Stimulated activated CD4-positive, alpha-beta T cell treated with anti-CD3 and anti-CD28 coated beads, Interleukin-12 subunit alpha, Interleukin-12 subunit beta, amount 100 ng/mL, for 48 hours (primary cell): ENCODE data around the gene ZNF500.
"Not testable (repeated sequence)": the region's sequence is repeated elsewhere in the genome, so short reads cannot be mapped to it uniquely, and the experiment has no call there.

Source experiments
- DNase-seq, 3 donors: peaks; one replicate each; pipeline ENCODE4 v3.0.0-alpha.2; 2020; ENCODE audit warnings: low read depth in 2 of 3, low spot score in 1 of 3

ZNF500 gene

DNA sequence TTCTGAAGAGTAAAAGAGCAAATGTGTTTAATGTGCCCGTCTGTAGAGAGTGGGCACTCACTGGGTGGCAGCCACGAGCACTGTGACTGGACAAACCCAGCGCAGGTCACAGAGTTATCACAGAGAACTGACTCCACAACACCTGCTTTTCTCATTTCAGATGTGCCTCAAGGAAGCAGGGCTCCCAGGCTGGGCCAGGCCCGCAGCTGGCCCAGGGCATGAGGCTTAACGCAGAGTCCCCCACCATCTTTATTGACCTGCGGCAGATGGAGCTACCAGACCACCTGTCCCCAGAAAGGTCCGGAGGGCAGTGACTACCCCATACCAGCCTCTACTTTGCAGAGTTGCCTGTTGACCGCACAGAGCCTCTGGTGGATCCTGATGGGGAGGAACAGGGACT is 20.7 kb downstream of the ZNF500 start:
- no peak for DNase-seq

DNA sequence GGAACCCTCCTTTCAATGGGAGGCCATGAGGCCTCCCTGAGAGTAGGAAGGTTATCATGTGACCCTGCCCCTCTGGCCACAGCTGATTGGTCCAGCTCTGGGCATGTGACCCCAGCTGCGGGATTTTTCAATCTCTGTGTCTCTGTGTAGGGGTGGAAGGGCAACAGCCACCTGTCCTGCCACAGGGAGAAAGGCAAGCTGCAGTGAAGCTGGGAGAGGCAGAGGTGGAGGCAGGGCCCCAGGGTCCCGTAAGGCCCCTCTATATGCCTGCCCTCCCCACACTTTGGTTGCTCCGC is 21.7 kb downstream of the ZNF500 start:
- no peak for DNase-seq

DNA sequence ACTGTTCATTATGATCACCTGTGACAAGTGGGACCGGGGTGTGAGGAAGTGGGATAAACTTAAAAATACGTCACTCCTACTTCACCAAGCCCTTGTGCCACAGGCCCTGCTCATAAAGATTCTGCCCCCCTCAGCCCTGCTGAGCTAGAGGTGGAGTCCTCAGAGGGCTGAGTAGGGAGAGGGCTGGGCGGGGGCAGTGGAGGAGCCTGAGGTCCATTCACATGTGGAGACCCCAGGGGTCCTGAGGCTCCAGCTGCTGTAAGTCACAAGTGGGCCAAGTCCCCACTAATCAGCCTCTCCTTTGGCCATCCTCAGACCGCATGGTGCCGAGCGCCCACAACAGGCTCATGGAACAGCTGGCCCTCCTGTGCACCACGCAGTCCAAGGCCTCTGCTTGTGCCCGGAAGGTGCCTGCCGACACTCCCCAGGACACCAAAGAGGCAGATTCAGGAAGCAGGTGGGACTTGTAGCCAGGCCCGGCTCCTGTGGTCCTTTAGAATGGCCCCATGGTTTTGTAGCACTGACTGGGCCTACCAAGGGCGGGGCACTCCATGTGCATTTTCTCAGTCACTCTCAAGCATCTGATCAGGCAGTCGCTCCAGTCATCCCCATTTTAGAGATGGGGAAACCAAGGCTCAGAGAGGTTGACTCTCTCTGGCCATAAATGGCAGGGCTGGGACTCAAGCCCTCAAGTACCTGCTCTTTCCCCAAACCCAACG is 22.2 kb downstream of the ZNF500 start:
- no peak for DNase-seq

DNA sequence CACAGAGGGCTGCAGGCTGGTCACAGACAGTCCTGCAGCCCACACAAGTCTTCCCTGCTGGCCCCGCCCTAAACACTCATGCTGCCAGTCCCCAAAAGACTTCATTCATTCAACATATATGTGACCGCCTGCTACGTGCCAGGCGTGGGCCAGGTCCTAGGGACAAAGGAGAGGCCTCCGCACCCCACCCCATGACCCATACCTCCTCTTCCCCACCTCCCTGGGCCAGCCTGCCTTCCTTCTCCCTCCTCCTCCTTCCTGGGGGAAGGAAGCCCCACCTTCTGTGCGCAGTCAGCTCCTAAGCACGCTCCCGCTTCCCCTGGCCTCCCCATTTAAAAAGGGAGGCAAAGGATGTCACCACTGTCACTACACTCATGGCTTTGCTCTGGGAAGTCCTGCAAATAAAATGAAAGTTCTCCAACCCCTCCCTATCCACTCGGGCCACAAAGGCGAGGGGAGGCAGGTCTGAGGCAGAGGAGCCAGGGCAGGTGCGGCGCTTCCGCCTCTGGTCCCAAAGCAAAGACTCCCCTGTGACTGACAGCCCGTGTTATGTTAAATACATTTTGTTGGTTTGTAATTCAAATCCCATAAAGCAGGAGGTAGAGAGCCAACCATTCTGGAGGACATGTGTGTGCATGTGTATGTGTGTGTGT is 23.6 kb downstream of the ZNF500 start:
- no peak for DNase-seq

DNA sequence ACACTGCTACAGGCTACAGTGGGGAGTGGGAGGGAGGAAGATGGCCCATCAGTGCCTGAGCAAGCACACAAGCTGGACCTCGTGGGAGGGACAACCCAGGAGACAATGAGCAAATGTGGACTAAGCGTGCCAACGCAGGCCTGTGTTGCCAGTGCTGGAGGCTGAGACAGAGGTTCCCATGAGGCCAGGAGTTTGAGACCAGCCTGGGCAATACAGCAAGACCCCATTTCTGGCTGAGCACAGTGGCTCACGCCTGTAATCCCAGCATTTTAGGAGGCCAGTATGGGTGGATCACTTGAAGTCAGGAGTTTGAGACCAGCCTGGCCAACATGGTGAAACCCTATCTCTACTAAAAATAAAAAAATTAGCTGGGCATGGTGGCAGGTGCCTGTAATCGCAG is 28.6 kb downstream of the ZNF500 start:
- not testable (repeated sequence) for DNase-seq

DNA sequence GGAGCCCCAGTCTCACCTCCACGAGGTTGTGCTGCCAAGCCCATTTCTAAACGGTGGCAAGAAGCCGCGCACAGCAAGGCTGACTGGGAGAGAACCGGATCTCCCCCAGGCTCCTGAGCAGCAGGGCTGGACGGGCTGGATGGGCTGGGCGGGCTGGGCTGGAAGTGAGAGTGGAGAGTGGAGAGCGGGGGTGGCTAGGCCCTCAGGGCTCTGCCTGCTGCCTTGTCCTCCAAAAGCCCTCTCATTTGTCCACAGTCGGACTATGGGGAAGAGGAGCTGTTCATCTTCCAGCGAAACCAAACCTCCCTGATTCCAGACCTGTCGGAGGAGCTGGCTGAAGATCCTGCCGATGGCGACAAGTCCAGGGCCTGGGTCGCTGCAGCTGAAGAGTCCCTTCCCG is 29.4 kb downstream of the ZNF500 start:
- DNase-seq = no peak

DNA sequence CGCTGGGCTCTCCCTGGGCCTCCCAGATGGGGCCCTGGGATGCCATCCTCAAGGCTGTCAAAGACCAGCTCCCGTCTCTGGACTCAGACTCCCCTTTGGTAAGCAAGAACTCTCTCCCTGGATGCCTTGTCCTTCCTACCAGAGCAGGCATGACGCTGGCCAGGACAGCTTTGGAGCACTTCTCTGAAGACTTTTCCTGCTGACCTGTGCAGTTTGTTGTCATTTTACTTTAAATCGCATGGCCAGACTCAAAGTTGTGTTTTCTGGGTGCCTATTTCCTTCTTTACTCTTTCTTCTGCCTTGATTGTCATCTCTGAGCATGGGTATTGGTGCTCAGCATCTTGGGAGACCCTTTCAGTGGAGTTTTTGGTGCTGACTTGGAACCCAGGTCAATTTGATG is 30.4 kb downstream of the ZNF500 start:
- no peak for DNase-seq

DNA sequence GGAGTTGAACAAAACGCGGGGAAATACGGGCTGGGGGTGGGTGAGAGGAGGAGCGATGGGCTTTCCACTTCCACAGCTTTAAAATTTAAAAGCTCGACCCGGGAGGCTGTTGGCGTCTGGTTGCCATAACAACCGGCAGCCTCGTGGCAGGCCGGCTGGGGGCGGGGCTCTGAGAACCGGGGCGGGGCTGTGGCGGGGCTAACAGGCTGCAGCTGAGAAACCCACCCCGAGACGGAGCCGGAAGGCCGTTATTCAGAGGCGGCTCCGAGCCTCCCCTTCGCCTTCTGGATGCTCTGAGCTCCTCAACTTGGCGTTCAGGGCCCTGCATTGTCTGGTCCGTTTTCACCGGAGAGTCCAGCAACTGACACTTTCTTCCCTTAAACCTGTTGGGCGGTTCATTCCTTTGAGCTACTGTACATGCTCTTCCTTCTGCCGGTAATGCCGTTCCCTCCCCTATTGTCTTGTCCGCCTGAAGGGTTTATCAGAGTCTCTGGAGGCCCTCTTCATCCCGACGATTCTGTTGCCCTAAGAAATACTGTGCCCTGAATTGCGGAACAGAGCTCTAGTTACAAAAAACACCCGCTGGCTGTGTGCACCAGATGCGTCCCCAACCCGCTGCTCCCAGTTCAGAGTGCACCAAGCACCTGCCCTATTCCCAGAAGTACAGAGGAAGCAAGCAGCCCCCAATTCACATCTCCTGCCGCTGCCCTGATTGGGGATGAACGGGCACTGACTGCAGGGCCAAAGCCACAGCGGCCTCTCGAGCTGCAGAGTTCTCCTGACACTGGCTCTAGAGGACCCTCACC is 32.0 kb downstream of the ZNF500 start:
- peak; percentile 79 to 92 (median 90) for DNase-seq

DNA sequence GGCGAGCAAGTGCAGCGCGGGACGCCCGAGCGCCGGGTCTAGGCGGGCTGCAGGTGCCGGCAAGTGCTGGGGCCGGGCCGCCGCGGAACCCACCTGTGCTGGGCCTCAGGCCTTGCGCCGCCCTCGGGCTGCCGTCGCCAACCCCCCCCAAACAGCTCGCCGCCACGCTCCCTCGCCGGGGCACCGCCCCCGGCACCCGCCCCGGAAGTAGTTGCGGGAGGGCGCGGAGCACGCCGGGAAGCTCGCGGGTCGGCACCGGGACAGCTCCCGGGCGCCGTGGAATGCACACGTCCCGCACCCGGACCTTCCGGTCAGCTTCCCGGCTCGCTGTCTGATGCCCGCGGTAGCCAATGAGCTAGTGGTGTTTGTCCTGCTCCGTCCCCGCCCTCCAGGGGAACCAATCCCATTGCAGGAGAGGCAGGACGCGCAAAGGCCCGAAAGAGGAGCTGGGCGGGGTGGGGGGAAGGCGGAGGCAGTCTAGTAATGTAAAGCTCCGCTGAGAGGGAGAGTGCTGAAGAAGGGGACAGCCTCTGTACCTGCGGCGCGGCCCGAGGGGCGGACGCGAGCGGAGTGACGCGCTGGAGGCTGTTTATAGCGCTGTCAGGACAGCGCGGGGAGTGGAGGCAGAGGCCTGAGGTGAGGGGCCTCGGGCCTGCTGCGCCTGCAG is 32.8 kb downstream of the ZNF500 start, which contains the start of the genes ANKS3 and DNAAF8:
Gene ANKS3 (minus strand): TSS at position 209 of the 667 bp plus-strand sequence. CDS start 4,122 bp downstream, outside the sequence.
Gene DNAAF8 (plus strand): TSS at position 475 of the 667 bp plus-strand sequence. CDS start 1,978 bp downstream, outside the sequence.
- DNase-seq = peak; percentile 58 to 78 (median 61)

DNA sequence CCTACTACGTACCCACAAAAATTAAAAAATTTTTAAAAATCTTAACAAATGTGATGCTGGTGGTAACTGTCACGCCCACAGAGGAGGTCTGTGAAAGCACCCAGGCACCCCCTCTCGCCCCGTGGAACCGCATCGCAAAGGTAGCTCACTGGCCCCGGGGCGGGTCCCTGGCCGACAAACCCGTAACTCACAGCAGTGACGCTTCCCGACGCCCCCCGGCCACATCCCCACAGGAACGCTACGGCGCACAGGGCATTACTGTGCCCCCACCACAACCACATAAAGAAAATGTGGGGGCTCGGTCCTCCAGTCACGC is 33.3 kb downstream of the ZNF500 start:
- DNase-seq = peak in 1 of 3 donors; percentile 12

DNA sequence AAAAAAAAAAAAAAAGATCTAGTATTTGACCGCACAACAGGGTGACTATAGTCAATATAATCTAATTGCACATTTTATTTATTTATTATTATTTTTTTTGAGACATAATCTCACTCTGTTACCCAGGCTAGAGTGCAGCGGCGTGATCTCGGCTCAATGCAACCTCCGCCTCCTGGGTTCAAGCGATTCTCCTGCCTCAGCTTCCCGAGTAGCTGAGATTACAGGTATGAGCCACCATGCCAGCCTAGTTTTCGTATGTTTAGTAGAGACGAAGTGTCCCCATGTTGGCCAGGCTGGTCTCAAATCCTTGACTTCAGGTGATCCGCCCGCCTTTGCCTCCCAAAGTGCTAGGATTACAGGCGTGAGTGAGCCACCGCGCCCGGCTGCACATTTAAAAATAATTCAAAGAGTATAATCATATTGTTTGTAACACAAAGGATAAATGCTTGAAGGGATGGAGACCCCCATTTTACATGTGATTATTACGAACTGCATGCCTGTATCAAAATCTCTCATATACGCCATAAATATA is 33.7 kb downstream of the ZNF500 start:
- no peak for DNase-seq

DNA sequence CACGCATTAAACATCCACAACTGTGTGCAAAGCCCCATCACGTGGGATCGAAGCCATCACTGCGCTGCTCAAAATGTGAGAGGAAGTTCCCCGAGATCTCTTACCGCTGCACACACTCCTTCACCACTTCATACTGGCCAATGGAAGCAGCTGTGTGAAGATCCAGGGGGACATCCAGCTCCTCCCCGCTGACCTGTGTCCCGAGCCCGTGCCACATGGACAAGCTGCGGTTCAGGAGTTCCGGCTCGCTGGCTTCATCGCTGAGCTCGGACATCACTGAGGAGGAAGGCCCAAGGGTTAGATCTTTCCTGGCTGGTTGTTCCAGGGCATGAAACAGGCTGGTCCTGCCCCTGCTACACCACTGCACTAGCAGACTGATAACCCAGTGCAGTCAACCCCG is 37.1 kb downstream of the ZNF500 start:
- no peak for DNase-seq

DNA sequence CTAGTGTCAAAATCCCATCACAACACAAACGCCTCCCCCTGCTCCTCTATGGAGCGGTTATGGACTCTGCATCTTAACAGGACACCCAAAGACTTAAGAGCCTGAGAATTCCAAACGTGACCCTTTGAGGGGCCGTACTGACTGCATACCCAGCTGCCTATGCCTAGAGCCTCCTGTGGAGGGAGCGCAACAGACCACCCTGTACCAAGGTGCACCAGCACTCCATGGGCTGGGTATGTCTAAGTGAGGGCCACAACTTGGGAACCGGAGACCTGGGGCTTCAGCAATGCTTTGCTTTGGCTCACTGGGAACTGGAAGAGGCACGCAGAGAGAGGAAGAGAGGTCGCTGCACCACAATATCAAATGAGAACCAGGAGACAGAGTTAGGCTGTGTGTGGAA is 38.3 kb downstream of the ZNF500 start:
- no peak for DNase-seq

DNA sequence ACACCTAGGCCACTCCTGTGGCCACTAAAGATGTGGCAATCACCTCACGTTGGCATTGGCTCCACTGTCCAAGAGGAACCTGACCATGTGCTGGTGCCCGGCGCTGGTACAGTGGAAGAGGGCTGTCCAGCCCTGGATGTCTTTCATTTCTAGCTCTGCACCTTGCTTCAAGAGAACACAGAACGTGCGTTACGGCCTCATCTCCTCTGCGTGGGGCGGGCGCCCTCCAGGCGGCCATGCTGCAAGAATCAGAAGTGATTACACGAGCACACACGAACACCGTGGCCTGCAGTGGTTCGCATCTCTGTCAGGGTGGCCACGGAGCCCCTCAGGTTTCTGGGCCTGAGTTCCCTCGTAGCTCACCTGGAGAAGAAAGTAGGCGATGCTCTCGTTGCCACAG is 40.3 kb downstream of the ZNF500 start:
- no peak for DNase-seq

DNA sequence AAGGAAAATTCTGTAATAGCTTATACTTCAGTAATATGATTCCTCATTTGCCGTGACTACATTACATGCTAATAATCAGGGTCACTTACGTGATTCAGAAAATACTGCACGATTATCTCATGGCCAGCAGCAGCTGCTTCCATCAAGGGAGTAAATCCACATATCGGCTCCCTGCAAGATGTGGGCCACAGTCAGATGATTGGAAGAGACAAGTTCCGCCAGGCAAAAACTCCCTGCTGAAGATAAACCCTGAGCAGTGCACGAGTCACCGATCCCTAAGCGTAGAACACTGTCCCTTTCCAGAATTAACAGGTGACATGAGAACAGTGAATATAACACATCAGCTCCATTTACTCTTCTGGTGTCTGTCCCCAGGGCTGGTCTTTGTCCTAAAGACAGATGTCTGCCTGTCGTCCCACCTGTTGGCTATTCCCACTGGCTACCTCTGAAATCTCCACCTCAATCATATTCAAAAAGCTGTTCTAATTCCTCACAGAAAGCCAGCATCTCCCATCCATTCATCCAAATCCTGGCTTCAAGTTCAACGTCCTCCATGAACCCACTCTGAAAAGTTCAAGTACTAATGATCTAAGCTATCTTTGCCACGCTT is 42.2 kb downstream of the ZNF500 start:
- DNase-seq = no peak

DNA sequence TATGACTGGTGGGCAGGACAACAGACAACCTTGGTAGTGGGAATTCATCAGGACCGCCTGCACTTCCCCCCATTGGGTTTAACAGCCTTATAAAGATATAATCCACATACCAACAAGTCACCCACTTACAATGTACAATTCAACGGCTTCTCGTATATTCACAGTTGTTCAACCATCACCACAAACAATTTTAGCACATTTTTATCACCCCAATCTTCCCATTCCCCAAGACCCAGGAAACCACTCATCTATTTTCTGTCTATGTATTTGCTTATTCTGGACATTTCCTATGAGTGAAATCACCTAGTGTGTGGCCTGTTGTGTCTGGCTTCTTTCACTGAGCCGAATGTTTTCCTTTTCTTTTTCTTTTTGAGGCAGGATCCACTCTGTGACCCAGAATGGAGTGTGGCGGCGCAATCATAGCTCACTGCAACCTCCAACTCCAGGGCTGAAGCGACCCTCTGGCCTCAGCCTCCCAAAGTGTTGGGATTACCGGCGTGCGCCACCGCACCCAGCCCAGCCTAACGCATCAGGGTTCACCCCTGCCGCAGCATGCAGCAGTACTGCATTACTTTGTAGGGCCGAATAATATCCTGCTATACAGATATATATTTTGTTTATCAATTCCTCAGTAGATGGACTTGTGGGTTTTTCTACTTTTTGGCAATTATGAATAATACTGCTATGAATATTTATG is 43.7 kb downstream of the ZNF500 start:
- no peak for DNase-seq

DNA sequence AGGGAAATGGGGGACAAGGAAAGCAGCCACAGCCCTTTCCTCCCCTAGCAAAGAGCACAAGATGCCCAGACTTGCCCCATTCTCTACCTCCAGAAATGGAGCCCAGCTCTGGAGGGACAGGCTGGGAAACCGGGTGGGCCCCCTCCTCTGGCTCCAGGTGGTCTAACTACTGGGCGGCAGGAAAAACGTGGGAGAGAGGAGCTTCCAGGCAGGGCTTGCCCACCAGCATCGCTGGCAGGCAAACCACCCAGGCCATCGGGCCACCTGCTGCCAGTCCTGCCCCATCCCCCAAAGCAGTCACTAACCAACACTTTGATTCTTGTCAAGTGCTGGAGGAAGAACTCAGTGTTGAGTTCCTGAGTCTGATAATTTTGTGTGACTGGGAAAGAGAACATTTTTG is 48.5 kb downstream of the ZNF500 start:
- DNase-seq = no peak

DNA sequence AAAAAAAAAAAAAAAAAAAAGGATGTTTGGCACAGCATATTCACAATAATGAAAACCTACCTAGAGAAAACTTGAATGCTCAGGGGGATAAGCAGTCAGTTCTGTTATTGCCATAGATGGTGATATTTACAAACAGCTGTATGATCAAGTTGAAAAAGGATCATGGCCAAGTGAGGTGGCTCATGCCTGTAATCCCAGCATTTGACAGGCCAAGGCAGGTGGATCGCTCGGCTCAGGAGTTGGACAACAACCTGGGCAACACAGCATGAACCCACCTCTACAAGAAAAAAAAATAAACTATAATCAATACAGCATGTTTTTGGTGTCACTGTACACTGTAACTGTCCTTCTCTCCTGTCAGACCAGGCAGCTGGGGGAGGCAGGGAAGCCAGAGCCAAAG is 52.0 kb downstream of the ZNF500 start:
- no peak for DNase-seq

DNA sequence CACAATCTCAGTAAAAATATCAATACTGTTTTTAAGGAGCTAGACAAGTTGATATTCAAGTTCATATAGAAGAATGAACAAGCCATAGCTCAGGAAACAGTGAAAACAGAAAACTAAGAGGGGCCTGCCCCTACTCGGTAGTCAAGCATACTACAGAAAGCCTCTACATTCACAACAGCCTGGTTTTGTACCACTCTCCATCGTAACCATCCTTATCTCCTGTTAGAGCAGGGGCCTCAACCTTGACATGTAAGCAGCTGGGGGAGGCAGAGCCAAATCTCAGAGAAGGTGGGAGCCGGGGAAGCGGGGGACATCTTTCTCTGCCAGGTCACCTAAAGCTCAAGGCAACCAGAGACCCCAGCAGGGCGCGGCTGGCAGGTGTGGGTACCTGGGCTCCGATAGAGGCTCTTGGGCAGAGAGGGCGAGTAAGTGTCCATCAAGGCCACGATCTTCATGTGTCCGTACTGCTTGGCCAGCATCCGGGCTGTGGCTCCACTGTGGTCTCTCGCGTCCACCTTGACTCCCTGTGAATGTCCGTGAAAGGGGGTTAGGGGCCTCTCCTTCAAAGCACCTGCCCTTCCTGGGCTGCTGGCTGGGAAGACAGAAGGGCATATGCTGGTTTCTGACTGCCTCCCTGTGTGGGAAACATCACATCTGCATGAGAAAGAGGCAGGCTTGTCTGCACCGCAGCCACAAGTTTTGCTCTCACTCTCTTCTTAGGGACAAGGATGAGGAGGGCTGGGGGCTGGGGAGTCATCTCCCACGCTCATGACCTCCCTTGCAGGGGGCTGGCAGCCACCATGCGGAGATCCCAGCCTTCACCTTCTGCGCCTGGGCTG is 53.1 kb downstream of the ZNF500 start:
- no peak for DNase-seq

DNA sequence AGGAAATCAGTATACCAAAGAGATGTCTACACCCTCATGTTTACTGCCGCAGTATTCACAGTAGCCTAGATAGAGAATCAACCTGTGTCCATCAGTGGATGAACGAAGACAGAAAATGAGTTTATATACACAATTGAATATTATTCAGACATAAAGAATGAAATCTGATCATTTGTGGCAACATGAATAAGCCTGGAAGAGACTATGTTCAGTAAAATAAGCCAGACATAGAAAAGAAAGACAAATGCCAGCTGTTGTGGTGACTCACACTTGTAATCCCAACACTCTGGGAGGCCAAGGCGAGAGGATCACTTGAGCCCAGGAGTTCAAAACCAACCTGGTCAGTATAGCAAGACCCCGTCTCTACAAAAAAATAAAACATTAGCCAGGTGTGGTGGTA is 57.5 kb downstream of the ZNF500 start:
- no peak for DNase-seq
